AG09309 (cell line): ENCODE results near the gene KIF6.

ENCODE experiments used
- DNase-seq: peaks from one replicate; pipeline ENCODE4 v3.0.0-alpha.2; 2010; ENCODE audit warnings: low read depth
- H3K4me3 ChIP-seq: 2 replicates; pipeline ENCODE4 v1.5.1; 2011; ENCODE audit warnings: mild to moderate bottlenecking, low read depth, low read length, moderate library complexity; ENCODE audit not compliant: control insufficient read depth
- TF ChIP-seq, protein P1 (sequence below): IDR thresholded peaks from 2 replicates; pipeline ENCODE4 v1.5.1; 2011; ENCODE audit warnings: mild to moderate bottlenecking, low read depth, low read length, inconsistent platforms; ENCODE audit not compliant: insufficient read depth, control insufficient read depth; ENCODE audit errors: missing control alignments

The KIF6 gene

DNA sequence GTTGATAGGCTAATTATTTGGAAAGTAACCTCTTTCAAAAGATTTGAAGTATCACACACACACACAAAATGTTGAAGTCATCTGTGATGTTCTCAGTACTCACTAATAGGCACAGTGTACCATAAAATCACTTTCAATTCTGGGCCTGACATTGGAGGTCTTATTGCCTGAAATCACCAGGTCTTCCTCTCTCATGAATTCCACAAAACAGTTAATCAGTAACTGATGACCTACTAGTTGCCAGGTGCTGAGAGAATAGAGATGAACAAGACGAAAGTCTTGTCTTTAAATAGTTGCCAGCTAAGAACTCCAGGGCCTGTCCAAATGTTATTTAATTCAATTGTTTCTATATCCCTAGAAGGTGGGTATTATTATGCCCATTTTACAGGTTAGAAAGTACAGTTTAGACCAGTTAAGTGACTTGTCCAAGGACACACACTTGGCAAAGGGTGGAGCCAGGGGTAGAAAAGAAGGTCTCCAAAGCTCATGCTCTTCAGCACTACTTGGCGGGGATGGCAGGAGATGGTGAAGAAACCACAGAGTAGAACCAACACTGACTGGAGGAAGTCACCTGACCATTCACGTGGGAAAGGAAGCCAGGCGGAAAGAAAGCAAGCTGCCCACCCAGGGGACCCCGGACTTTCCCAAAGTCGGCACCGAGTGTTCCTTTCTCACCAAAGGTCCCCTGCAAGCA, 116.4 kb downstream of the KIF6 start:
- DNase-seq, result no peak
- no peak overlapping the region for H3K4me3 ChIP-seq

DNA sequence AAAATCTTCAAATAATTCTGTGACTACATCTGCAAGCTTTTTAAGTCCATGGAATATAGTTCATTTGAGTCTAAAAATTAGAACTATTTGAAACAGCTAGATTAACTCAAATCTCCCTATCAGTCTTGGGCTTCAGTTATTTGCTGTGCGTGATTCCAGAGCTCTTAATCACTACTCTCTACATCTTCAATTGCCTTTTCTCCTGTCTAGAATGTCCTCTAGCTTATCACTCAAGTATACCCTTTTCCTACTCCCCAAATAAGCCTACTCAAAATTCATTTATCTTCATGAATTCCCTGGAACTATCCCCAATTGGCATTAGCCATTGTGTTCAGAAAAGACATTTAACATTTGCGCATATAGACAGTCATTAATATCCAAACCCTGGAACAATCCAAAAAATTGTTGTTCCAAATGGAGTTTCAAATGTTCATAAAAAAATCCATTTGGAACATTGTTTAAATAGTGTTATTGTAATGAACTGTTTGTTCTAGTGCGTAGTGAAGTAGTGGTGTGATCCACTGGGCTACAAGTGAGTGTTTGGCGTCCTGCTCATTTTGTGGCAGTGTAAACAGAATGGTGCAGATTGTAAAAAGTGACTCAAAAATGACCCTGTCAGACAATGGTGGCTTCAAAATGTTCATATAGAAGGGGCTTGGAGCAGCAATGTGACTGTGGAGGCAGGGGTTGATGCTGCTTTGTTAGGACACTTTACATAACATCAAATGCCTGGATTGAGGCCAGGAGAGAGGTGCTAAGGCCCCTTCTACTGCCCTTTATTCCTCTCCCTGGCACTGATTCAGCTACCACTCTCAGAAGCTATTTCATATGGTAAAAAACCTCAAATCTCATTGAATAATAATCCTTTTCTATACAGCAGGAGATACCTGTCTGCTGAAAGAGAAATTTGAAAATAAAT, 122.3 kb downstream of the KIF6 start:
- DNase-seq, result no peak
- TF ChIP-seq, protein P1, sequence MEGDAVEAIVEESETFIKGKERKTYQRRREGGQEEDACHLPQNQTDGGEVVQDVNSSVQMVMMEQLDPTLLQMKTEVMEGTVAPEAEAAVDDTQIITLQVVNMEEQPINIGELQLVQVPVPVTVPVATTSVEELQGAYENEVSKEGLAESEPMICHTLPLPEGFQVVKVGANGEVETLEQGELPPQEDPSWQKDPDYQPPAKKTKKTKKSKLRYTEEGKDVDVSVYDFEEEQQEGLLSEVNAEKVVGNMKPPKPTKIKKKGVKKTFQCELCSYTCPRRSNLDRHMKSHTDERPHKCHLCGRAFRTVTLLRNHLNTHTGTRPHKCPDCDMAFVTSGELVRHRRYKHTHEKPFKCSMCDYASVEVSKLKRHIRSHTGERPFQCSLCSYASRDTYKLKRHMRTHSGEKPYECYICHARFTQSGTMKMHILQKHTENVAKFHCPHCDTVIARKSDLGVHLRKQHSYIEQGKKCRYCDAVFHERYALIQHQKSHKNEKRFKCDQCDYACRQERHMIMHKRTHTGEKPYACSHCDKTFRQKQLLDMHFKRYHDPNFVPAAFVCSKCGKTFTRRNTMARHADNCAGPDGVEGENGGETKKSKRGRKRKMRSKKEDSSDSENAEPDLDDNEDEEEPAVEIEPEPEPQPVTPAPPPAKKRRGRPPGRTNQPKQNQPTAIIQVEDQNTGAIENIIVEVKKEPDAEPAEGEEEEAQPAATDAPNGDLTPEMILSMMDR, result no peak
- no peak overlapping the region for H3K4me3 ChIP-seq

More for the DNA sequence above, 116.4 kb downstream of the KIF6 start:
- TF ChIP-seq, protein P1, result no peak

DNA sequence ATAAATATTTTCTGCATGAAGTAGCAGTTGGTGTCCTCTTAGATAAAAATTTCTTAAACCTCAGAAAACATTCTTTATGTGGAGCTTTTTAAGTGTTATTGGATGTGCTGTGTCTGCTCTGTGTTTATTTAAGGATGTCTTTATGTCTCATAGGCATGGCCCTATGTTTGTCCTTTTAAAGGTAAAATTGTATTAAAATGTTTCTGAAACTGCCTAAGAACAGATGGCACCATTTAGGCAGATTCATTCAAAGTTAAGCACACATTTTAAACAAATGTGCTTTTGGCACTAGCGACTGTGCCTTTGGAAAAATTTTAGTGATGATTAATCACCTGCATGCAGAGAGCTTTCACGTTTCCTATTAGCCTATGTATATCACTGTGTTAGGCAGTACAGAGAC, 125.2 kb downstream of the KIF6 start:
- peak; percentile 74 for DNase-seq
- TF ChIP-seq, protein P1, result no peak

DNA sequence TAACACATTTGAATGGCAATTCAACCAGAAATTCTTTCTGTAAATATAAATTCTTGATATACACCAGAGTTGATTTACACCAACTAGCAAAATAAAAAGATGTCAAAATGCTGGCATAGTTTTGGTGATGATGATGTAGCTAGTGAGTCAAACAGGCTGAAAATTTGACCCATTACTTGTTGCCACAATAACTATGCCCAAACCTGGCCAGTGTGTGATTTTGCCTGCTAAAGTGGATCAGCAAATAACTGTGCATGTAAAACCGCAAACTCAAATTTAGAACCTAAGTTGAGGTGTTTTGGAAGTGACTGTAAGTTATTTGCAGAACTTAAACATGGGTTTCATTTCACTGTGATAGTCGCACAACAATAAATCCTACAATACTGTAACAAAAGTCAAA, 125.9 kb downstream of the KIF6 start:
- no peak overlapping the region for H3K4me3 ChIP-seq
- DNase-seq, result peak; percentile 14
- TF ChIP-seq, protein P1, result no peak

More for the DNA sequence above, 125.2 kb downstream of the KIF6 start:
- H3K4me3 ChIP-seq, result no peak overlapping the region

DNA sequence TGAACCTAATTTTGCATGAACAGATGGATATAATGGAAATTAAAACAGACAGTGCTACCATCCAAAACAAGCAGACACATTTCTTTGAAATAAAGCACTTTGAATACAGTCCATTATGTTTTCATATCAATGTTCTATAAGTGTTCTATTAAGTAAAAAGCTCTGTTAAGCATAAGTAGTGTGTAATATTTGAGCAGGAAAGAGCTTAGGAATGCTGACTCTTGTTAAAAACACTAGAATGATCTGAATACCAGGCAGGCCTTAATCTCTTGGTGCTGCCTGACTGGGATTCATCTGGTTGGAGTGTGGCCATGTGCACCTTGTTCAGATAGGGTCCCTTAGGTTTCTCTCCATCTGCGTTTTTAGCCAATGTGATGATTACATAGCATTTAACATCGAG, 130.9 kb downstream of the KIF6 start:
- DNase-seq, result no peak
- TF ChIP-seq, protein P1, result no peak

DNA sequence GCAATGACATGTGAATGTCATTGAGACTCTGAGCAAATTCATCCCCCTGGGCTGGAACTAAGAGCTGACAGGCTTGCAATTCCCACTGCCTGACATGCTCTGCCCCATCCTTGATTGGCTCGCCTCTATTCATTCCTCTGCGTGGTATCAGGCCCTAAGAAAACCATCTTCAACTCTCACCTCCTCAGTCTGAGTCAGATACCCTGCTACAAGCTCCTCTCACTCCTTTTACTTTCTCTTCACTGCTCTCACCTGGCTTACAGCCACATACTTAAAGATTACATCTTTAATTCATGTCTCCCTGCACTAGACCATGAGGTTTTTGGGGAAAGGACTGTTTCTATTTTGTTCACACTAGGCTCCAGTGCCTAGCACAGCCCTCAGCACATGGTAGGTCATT, 131.6 kb downstream of the KIF6 start:
- H3K4me3 ChIP-seq, result no peak overlapping the region
- TF ChIP-seq, protein P1, result no peak
- DNase-seq, result no peak

More for the DNA sequence above, 130.9 kb downstream of the KIF6 start:
- no peak overlapping the region for H3K4me3 ChIP-seq
